GM12878 (cell line): ENCODE results near the gene ZSWIM3. TPM values are rescaled to one million over a fixed set of nuclear protein-coding genes. Genes with fewer than 3 reads are reported as not detected.

Source experiments
- BACH1 ChIP-seq: fragments of 450-650 bp; IDR thresholded peaks from 2 replicates; pipeline ENCODE4 v1.6.1; 2017; ENCODE audit warnings: mild to moderate bottlenecking, borderline replicate concordance
- CHD4 ChIP-seq: fragments of 200-600 bp; sonication (generic); IDR thresholded peaks from 2 replicates; pipeline ENCODE4 v1.6.1; 2016; ENCODE audit warnings: mild to moderate bottlenecking
- EP300 ChIP-seq, 2 experiments: fragments of 150-350 bp in 1 of 2; IDR thresholded peaks; 2 replicates each; pipeline ENCODE4 v1.6.1; 2011 to 2012; ENCODE audit warnings: low read depth in 2 of 2, low read length in 2 of 2, borderline replicate concordance in 1 of 2, improper control_type of control experiment in 1 of 2, inconsistent platforms in 1 of 2; ENCODE audit not compliant: control insufficient read depth in 1 of 2
- MEF2A ChIP-seq: IDR thresholded peaks from 2 replicates; pipeline ENCODE4 v1.6.1; 2011; ENCODE audit warnings: low read depth, mild to moderate bottlenecking, low read length, moderate library complexity; ENCODE audit not compliant: insufficient read depth
- MYC ChIP-seq: IDR thresholded peaks from 2 replicates; pipeline ENCODE4 v1.6.1; 2011; ENCODE audit warnings: mild to moderate bottlenecking, low read length, moderate library complexity, inconsistent platforms; ENCODE audit not compliant: insufficient read depth, insufficient replicate concordance, insufficient read length, severe bottlenecking
- NBN ChIP-seq: fragments of 450-650 bp; IDR thresholded peaks from 2 replicates; pipeline ENCODE4 v1.6.1; 2016
- NFIC ChIP-seq: IDR thresholded peaks from 2 replicates; pipeline ENCODE4 v1.6.1; 2012; ENCODE audit warnings: low read depth, mild to moderate bottlenecking, inconsistent platforms, low read length, moderate library complexity
- NR2C2 ChIP-seq: IDR thresholded peaks from 2 replicates; pipeline ENCODE4 v1.6.1; 2011; ENCODE audit warnings: borderline replicate concordance, low read depth; ENCODE audit not compliant: control insufficient read depth, insufficient read length
- NR2F1 ChIP-seq: fragments of 450-650 bp; conservative IDR thresholded peaks from 2 replicates; pipeline ENCODE4 v1.6.1; 2017; ENCODE audit warnings: mild to moderate bottlenecking
- PAX8 ChIP-seq: fragments of 450-650 bp; IDR thresholded peaks from 2 replicates; pipeline ENCODE4 v1.6.1; 2017; ENCODE audit warnings: mild to moderate bottlenecking, moderate library complexity
- RCOR1 ChIP-seq: conservative IDR thresholded peaks from 2 replicates; pipeline ENCODE4 v1.6.1; 2012; ENCODE audit warnings: low read depth, low read length, improper control_type of control experiment
- SREBF2 ChIP-seq: IDR thresholded peaks from 2 replicates; pipeline ENCODE4 v1.6.1; 2012; ENCODE audit warnings: mild to moderate bottlenecking, low read length
- SRF ChIP-seq, 2 experiments: IDR thresholded peaks; 2 replicates each; pipeline ENCODE4 v1.6.1; 2011; ENCODE audit warnings: low read depth in 2 of 2, low read length in 2 of 2, mild to moderate bottlenecking in 1 of 2, moderate library complexity in 1 of 2
- TBL1XR1 ChIP-seq: IDR thresholded peaks from 2 replicates; pipeline ENCODE4 v1.6.1; 2012; ENCODE audit warnings: low read depth, low read length, improper control_type of control experiment
- polyA plus RNA-seq, 11 experiments: library from polyadenylated mRNA; depleted of rRNA in 4 of 11; unstranded in 6 of 11; stranded (reverse) in 5 of 11; fragments of >200 nt; fragmentation: Nextera tagmentation in 4 of 11; fragmentation: Illumina TruSeq in 1 of 11; extraction: Ambion mirVana in 4 of 11; extraction: Trizol in 1 of 11; gene quantifications; 1 replicate in 1 of 11; 2 replicates in 10 of 11; pipeline versions ENCODE4 v1.2.1 to v1.2.3, GENCODE V29; 2011 to 2016; ENCODE audit warnings: inconsistent platforms in 2 of 11, missing spikeins in 2 of 11, low read depth in 1 of 11
- total RNA-seq, 4 experiments: library from RNA; depleted of rRNA in 3 of 4; stranded (reverse); fragments of >200 nt in 3 of 4; fragmentation: Illumina TruSeq in 1 of 4; extraction: Trizol in 1 of 4; gene quantifications; 2 replicates each; pipeline versions ENCODE4 v1.2.1 to v1.2.3, GENCODE V29; 2013 to 2021
- TF ChIP-seq, protein P1 (sequence below): fragments of 450-650 bp; formaldehyde crosslinking; IDR thresholded peaks from 2 replicates; pipeline ENCODE4 v1.5.0; 2022; ENCODE audit warnings: mild to moderate bottlenecking, missing genetic modification characterization
- TF ChIP-seq, protein P2 (sequence below): fragments of 450-650 bp; IDR thresholded peaks from 2 replicates; pipeline ENCODE4 v1.6.1; 2017; ENCODE audit warnings: antibody characterized with exemption, mild to moderate bottlenecking, moderate library complexity
- TF ChIP-seq, protein P3 (sequence below): fragments of 450-650 bp; IDR thresholded peaks from 2 replicates; pipeline ENCODE4 v1.6.1; 2017; ENCODE audit warnings: mild to moderate bottlenecking, moderate library complexity
- TF ChIP-seq, protein P4 (sequence below): IDR thresholded peaks from 2 replicates; pipeline ENCODE4 v1.6.1; 2011; ENCODE audit warnings: low read depth, mild to moderate bottlenecking, low read length, moderate library complexity, borderline replicate concordance; ENCODE audit errors: extremely low read depth

Gene ZSWIM3
- total and polyA plus RNA-seq, 10 of the 15 experiments (the other 5 are each of a cell fraction or from before 2014, with no cell fraction given), result 1.6 to 5.1 (median 4.2) TPM

DNA sequence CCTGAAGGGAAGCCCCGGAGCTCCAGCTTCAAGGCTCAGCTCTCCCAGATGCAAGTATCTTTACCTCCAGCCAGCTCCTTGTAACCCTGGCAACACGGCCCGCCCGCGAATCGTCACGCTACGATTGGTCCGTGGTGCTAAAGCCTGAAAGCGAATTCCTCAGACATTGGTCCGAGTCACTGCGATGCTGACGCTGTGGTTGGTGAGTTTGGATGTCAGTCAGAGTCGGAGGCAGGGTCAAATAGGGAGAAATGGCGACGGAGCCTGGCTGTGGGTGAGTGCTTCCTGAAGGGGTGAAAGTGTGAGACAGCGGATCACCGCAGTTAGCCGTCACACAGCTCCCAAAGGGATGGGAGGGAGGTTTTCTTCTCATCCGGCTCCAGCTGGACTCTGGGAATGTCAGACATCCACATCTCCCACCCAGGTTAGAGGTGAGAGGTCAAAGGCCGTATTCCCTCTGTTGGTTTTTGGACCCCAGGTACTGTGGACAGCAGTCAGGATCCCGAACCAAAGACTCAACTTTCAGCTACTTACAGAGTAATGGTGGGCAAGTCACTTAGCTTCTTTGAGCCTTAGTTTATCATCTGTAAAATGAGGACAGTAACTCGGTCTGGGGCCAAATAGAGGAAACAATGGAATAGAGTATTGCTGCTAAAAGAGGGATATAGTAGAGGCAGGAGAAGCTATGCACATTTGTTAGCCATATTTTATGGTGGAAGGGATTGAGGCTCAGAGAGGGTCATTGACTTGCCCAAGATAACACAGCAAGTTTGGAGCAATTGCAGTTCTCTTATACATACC, 23.8 kb downstream of the ZSWIM3 start, which contains the start of gene ZSWIM1 (continued):
- TF ChIP-seq, protein P1, sequence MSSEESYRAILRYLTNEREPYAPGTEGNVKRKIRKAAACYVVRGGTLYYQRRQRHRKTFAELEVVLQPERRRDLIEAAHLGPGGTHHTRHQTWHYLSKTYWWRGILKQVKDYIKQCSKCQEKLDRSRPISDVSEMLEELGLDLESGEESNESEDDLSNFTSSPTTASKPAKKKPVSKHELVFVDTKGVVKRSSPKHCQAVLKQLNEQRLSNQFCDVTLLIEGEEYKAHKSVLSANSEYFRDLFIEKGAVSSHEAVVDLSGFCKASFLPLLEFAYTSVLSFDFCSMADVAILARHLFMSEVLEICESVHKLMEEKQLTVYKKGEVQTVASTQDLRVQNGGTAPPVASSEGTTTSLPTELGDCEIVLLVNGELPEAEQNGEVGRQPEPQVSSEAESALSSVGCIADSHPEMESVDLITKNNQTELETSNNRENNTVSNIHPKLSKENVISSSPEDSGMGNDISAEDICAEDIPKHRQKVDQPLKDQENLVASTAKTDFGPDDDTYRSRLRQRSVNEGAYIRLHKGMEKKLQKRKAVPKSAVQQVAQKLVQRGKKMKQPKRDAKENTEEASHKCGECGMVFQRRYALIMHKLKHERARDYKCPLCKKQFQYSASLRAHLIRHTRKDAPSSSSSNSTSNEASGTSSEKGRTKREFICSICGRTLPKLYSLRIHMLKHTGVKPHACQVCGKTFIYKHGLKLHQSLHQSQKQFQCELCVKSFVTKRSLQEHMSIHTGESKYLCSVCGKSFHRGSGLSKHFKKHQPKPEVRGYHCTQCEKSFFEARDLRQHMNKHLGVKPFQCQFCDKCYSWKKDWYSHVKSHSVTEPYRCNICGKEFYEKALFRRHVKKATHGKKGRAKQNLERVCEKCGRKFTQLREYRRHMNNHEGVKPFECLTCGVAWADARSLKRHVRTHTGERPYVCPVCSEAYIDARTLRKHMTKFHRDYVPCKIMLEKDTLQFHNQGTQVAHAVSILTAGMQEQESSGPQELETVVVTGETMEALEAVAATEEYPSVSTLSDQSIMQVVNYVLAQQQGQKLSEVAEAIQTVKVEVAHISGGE (CRISPR knock-in tag), result no peak
- TF ChIP-seq, protein P2, sequence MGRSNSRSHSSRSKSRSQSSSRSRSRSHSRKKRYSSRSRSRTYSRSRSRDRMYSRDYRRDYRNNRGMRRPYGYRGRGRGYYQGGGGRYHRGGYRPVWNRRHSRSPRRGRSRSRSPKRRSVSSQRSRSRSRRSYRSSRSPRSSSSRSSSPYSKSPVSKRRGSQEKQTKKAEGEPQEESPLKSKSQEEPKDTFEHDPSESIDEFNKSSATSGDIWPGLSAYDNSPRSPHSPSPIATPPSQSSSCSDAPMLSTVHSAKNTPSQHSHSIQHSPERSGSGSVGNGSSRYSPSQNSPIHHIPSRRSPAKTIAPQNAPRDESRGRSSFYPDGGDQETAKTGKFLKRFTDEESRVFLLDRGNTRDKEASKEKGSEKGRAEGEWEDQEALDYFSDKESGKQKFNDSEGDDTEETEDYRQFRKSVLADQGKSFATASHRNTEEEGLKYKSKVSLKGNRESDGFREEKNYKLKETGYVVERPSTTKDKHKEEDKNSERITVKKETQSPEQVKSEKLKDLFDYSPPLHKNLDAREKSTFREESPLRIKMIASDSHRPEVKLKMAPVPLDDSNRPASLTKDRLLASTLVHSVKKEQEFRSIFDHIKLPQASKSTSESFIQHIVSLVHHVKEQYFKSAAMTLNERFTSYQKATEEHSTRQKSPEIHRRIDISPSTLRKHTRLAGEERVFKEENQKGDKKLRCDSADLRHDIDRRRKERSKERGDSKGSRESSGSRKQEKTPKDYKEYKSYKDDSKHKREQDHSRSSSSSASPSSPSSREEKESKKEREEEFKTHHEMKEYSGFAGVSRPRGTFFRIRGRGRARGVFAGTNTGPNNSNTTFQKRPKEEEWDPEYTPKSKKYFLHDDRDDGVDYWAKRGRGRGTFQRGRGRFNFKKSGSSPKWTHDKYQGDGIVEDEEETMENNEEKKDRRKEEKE, result no peak
- no peak for TF ChIP-seq NFIC
- TF ChIP-seq RCOR1, result 0 out of 2 replicates have a peak, but pooled peaks have one; percentile 23
- no peak for TF ChIP-seq SRF (IDR thresholded peaks at IDR 0.05; ENCODE audit: low read depth in 2 of 2, low read length in 2 of 2)
- TF ChIP-seq, protein P3, sequence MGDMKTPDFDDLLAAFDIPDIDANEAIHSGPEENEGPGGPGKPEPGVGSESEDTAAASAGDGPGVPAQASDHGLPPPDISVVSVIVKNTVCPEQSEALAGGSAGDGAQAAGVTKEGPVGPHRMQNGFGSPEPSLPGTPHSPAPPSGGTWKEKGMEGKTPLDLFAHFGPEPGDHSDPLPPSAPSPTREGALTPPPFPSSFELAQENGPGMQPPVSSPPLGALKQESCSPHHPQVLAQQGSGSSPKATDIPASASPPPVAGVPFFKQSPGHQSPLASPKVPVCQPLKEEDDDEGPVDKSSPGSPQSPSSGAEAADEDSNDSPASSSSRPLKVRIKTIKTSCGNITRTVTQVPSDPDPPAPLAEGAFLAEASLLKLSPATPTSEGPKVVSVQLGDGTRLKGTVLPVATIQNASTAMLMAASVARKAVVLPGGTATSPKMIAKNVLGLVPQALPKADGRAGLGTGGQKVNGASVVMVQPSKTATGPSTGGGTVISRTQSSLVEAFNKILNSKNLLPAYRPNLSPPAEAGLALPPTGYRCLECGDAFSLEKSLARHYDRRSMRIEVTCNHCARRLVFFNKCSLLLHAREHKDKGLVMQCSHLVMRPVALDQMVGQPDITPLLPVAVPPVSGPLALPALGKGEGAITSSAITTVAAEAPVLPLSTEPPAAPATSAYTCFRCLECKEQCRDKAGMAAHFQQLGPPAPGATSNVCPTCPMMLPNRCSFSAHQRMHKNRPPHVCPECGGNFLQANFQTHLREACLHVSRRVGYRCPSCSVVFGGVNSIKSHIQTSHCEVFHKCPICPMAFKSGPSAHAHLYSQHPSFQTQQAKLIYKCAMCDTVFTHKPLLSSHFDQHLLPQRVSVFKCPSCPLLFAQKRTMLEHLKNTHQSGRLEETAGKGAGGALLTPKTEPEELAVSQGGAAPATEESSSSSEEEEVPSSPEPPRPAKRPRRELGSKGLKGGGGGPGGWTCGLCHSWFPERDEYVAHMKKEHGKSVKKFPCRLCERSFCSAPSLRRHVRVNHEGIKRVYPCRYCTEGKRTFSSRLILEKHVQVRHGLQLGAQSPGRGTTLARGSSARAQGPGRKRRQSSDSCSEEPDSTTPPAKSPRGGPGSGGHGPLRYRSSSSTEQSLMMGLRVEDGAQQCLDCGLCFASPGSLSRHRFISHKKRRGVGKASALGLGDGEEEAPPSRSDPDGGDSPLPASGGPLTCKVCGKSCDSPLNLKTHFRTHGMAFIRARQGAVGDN, result peak; percentile 82
- peak; percentile 51; the same call in 1 of the 2 replicates for TF ChIP-seq NBN
- peak; percentile 62; the same call in 1 of the 2 replicates for TF ChIP-seq BACH1
- TF ChIP-seq SREBF2, result no peak
- TF ChIP-seq TBL1XR1, result 0 out of 2 replicates have a peak, but pooled peaks have one; percentile 29
- TF ChIP-seq NR2F1, result peak; percentile 98
- no peak for TF ChIP-seq NR2C2
- no peak for TF ChIP-seq EP300 (IDR thresholded peaks at IDR 0.05; ENCODE audit: borderline replicate concordance in 1 of 2, control insufficient read depth in 1 of 2, low read depth in 2 of 2, low read length in 2 of 2)
- no peak for TF ChIP-seq MYC
- no peak for TF ChIP-seq CHD4
- TF ChIP-seq, protein P4, sequence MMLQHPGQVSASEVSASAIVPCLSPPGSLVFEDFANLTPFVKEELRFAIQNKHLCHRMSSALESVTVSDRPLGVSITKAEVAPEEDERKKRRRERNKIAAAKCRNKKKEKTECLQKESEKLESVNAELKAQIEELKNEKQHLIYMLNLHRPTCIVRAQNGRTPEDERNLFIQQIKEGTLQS, result no peak
- peak; percentile 37; the same call in 1 of the 2 replicates for TF ChIP-seq PAX8
- no peak for TF ChIP-seq MEF2A
